GM12801 (cell line): Measurements from ENCODE around the gene PARM1.

Experiments used
- TF ChIP-seq, protein P1 (sequence below): IDR thresholded peaks from one replicate; pipeline ENCODE4 v1.5.1; 2011; ENCODE audit warnings: control low read depth; ENCODE audit not compliant: insufficient read length; ENCODE audit errors: extremely low read depth

The PARM1 gene

DNA sequence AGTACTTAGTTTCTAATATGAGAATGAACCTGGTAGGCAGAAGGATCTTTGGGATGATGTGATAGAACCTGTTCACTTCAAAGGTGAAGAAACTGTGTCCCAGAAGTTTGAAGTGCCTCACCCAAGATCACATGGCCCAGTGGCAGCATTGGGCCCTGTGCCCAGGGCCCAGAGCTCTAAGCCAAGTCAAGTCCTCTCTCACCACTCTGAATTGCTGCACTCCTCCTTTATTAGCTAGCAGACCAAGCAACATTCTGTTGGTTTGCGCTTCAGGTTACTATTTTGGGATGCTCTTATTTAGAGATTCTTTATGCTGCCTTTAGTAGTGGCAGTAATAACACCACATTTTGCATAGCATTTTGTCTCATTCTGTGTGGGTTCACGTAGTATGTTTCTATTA lies 82.7 kb downstream of the PARM1 start:
- TF ChIP-seq, protein P1, sequence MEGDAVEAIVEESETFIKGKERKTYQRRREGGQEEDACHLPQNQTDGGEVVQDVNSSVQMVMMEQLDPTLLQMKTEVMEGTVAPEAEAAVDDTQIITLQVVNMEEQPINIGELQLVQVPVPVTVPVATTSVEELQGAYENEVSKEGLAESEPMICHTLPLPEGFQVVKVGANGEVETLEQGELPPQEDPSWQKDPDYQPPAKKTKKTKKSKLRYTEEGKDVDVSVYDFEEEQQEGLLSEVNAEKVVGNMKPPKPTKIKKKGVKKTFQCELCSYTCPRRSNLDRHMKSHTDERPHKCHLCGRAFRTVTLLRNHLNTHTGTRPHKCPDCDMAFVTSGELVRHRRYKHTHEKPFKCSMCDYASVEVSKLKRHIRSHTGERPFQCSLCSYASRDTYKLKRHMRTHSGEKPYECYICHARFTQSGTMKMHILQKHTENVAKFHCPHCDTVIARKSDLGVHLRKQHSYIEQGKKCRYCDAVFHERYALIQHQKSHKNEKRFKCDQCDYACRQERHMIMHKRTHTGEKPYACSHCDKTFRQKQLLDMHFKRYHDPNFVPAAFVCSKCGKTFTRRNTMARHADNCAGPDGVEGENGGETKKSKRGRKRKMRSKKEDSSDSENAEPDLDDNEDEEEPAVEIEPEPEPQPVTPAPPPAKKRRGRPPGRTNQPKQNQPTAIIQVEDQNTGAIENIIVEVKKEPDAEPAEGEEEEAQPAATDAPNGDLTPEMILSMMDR: no peak

DNA sequence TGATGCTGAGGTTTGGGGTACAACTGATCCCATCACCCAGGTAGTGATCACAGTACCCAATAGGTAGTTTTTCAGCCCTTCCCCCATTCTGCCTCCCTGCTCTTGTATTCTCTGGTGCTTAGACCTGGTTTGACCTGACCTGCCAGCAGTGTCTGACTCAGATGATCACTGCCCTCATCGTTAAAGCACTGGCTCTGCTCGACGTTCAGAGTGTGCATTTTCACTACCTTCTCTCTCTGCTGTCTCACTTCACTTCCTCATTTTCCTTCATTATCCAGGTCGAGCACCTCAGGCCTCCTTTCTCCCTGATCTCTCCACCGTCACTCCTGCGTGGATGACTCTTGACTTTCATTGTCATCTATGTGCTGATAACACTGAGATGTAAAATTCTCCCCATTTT lies 83.6 kb downstream of the PARM1 start:
- TF ChIP-seq, protein P1: no peak

DNA sequence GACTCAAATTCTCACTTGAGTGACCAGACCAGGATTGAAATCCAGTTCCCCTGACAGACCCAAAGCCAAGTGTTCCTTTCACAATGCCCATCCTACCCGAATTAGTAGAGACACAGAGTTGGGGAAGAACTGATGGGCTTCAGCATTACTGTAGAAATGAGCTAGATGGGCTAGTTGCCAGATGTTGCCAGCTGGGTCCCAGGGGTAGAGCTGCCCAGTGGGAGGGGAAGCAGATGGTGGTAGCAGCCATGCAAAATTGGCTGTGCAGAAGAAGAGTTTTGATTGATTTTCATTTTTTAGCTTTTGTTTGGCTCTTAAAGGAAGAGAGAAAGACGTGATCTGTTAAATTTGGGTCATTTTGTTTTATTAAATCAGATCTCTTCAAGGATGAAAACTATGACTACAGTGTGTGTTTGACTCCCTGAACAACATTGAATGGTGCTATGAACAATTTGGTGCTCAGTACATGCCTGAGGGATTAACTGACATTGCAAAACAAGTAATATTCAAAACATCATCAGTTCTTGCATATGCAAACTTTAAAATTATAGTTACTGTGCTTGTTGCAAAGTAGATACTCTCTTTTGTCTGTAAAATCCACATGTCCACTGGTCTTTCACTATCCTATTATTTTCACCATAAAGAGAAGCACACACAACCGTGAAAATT lies 86.0 kb downstream of the PARM1 start:
- TF ChIP-seq, protein P1: no peak

DNA sequence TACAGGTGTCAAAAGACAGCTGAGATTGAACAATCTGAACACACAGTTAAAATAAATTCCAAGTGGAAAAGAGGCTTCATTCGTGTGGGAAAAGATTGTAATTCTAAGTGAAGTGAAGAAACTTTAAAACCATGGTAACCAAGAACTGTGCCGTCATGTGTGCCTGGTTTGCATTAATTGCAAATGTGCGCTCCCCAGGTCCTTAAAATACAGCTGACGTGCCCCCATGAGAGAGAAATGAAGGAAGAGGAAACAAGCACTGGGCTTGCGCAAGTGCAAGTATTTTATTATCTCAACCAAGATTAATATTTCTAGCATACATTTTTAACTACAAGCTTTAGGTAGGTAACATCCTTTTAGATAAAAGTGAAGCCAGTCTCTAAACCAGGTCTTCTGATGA lies 92.5 kb downstream of the PARM1 start:
- TF ChIP-seq, protein P1: no peak

DNA sequence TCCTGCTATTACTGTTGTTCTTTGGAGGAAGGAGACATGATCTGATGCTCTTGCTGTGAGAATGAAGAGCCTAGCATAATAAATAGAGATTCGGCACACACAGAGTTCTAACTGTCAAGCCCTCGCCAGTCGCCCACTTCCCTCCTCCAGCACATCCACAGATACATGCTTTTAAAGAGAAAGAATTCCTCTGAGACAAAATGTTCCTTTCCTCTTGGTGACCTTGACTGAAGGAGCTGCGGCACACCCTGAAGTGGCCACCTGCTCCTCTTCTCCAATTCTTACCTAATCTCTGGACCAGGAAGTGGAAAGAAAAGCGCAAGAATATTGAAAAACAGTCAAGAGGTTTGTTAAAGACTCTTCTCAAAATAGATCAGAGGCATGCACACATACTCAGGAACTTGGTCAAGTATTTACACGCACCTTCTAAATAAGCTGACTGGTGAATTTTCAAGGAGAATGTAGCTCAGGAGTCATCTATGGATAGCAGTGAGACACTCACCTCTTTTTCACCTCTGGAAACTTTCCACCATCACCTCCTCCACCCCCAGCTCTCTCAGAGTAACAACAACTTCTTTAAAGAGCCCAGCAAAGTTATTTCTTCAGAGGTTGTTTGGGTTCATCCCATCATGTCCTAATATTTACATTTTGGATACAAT lies 95.4 kb downstream of the PARM1 start:
- TF ChIP-seq, protein P1: no peak

DNA sequence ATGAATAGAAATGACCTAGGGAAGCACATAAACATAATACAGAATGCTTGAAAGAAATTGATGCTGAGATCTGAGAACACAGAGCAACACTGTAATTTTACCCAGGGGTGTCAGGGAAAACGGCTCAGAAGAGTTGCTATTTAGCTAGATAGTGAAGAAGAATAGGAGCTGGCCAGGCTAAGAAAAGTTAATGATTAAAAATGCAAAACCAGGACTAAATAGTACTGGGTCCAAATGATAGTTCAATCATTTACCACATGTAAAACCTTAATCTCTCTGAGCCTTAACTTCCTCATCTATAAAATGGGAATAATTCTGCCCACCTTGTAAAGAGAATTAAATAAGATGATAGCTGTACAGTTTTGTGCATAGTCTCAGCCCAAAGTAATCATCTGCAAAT lies 97.1 kb downstream of the PARM1 start:
- TF ChIP-seq, protein P1: no peak

DNA sequence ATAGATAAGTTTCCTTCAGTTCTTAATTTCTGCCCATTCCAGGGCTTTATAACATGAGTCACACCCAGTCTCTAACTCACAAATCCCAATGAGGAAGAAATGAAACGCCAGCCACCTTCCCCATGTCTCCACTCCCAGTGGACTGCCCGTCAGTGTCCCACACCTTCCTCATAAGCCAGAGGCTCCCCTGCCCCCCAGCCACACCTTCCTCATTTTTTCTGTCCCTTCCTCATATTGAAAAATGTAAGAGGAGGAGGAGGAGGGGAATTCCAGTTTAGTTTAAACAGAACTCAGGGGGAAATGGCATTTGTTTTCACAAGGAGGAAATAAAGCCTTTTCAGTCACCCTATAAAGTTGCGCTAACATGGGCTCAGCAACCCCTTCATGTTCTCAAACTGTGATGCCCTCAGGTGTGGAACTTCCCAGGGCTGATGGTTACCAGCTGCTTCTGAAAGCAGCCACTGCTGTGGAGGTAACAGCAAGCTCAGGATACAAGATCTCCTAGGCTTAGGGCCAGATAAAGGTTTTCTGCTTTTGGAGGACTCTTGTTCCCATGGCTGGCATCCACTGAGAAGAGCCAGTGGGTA lies 97.8 kb downstream of the PARM1 start:
- TF ChIP-seq, protein P1: no peak
